KMS-11 (cell line): ENCODE results near the gene NSG2.

Experiments used
- H2AFZ ChIP-seq: fragments of 200-600 bp; sonication (generic); 2 replicates; pipeline ENCODE4 v1.6.1; 2016; ENCODE audit warnings: antibody characterized with exemption, mixed run types, low read depth
- H3K27ac ChIP-seq: fragments of 200-600 bp; sonication (generic); 2 replicates; pipeline ENCODE4 v1.6.1; 2016; ENCODE audit warnings: mild to moderate bottlenecking, mixed run types
- H3K27me3 ChIP-seq: fragments of 200-600 bp; sonication (generic); 2 replicates; pipeline ENCODE4 v1.6.1; 2017; ENCODE audit warnings: mild to moderate bottlenecking, low read depth, mixed run types, moderate library complexity; ENCODE audit not compliant: insufficient read depth
- H3K36me3 ChIP-seq: fragments of 200-600 bp; sonication (generic); 2 replicates; pipeline ENCODE4 v1.6.1; 2017; ENCODE audit warnings: mild to moderate bottlenecking, mixed run types; ENCODE audit not compliant: insufficient read depth
- H3K4me1 ChIP-seq: fragments of 200-600 bp; sonication (generic); 2 replicates; pipeline ENCODE4 v1.6.1; 2016; ENCODE audit warnings: mild to moderate bottlenecking, low read depth, mixed run types; ENCODE audit not compliant: poor library complexity, severe bottlenecking
- H3K4me2 ChIP-seq: fragments of 200-600 bp; sonication (generic); 2 replicates; pipeline ENCODE4 v1.7.0; 2016; ENCODE audit warnings: mild to moderate bottlenecking, mixed run types
- H3K4me3 ChIP-seq: fragments of 200-600 bp; sonication (generic); IDR thresholded peaks from 2 replicates; pipeline ENCODE4 v1.6.1; 2017; ENCODE audit warnings: low read depth, low read length, mixed read lengths; ENCODE audit not compliant: insufficient read depth
- H3K79me2 ChIP-seq: fragments of 200-600 bp; sonication (generic); 2 replicates; pipeline ENCODE4 v1.6.1; 2016; ENCODE audit warnings: low read depth, mixed run types; ENCODE audit not compliant: insufficient read depth
- H3K9ac ChIP-seq: fragments of 200-600 bp; sonication (generic); 2 replicates; pipeline ENCODE4 v1.6.1; 2016; ENCODE audit warnings: mild to moderate bottlenecking, mixed run types
- H4K20me1 ChIP-seq: fragments of 200-600 bp; sonication (generic); 2 replicates; pipeline ENCODE4 v1.6.1; 2016; ENCODE audit warnings: mild to moderate bottlenecking, mixed run types; ENCODE audit not compliant: insufficient read depth
- CTCF ChIP-seq: fragments of 200-600 bp; sonication (generic); conservative IDR thresholded peaks from 2 replicates; pipeline ENCODE4 v1.6.1; 2017; ENCODE audit warnings: low read depth, mild to moderate bottlenecking, antibody characterized with exemption, low read length, moderate library complexity, mixed read lengths

NSG2 gene

GRCh38 chr5:174086751-174087150 is 41.2 kb downstream of the NSG2 start:
- TF ChIP-seq CTCF, result no peak
- Histone ChIP-seq H3K27ac (no peak overlapping the region), H2AFZ (no peak overlapping the region), H3K36me3 (no peaks in the 10 kb centered on the region), H3K79me2 (no peaks in the 10 kb centered on the region), H4K20me1 (no peaks in the 10 kb centered on the region), H3K9ac (no peak overlapping the region), H3K4me2 (no peak overlapping the region), H3K27me3 (no peaks in the 10 kb centered on the region), H3K4me3 (no peak overlapping the region), H3K4me1 (no peaks in the 10 kb centered on the region)

GRCh38 chr5:174087783-174088182 is 42.3 kb downstream of the NSG2 start:
- TF ChIP-seq CTCF, result no peak
- H3K9ac ChIP-seq, result no peak overlapping the region
- no peak overlapping the region for H3K27ac ChIP-seq
- no peaks in the 10 kb centered on the region for H3K27me3 ChIP-seq
- no peaks in the 10 kb centered on the region for H3K4me1 ChIP-seq
- H3K36me3 ChIP-seq, result no peaks in the 10 kb centered on the region
- no peak overlapping the region for H3K4me2 ChIP-seq
- no peaks in the 10 kb centered on the region for H3K79me2 ChIP-seq
- no peak overlapping the region for H2AFZ ChIP-seq
- no peak overlapping the region for H3K4me3 ChIP-seq
- H4K20me1 ChIP-seq, result no peaks in the 10 kb centered on the region

GRCh38 chr5:174090129-174090528 is 44.6 kb downstream of the NSG2 start:
- no peaks in the 10 kb centered on the region for H3K4me1 ChIP-seq
- no peak overlapping the region for H2AFZ ChIP-seq
- no peak overlapping the region for H3K4me3 ChIP-seq
- no peak for TF ChIP-seq CTCF
- H4K20me1 ChIP-seq, result no peaks in the 10 kb centered on the region
- H3K27me3 ChIP-seq, result no peaks in the 10 kb centered on the region
- no peak overlapping the region for H3K4me2 ChIP-seq
- H3K27ac ChIP-seq, result no peak overlapping the region
- H3K36me3 ChIP-seq, result no peaks in the 10 kb centered on the region
- no peak overlapping the region for H3K9ac ChIP-seq
- no peaks in the 10 kb centered on the region for H3K79me2 ChIP-seq

GRCh38 chr5:174093123-174093522 is 47.6 kb downstream of the NSG2 start:
- Histone ChIP-seq H4K20me1 (no peaks in the 10 kb centered on the region), H3K27ac (no peak overlapping the region), H3K36me3 (no peaks in the 10 kb centered on the region), H2AFZ (no peak overlapping the region), H3K27me3 (no peaks in the 10 kb centered on the region), H3K9ac (no peak overlapping the region), H3K79me2 (no peaks in the 10 kb centered on the region), H3K4me1 (no peaks in the 10 kb centered on the region), H3K4me3 (no peak overlapping the region), H3K4me2 (no peak overlapping the region)
- no peak for TF ChIP-seq CTCF
